CD14-positive monocyte (primary cell): Measurements from ENCODE around the gene PCARE. TPM values are rescaled to one million over a fixed set of nuclear protein-coding genes. Genes with fewer than 3 reads are reported as not detected.
A peak's percentile ranks its signal among the peaks of the same experiment; 100 is the strongest.

Source experiments
- DNase-seq, 3 donors: peaks; one replicate each; pipeline ENCODE4 v3.0.0-alpha.2; 2011 to 2022
- H2AFZ ChIP-seq: 2 replicates; pipeline ENCODE4 v1.6.0; 2012; ENCODE audit warnings: mild to moderate bottlenecking, low read depth, low read length, inconsistent platforms; ENCODE audit not compliant: insufficient read depth, poor library complexity, severe bottlenecking
- H3K27ac ChIP-seq, 2 donors: 1 replicate in 1 of 2; 2 replicates in 1 of 2; pipeline ENCODE4 v1.5.1; 2012 to 2013; ENCODE audit warnings: low read length in 2 of 2, control low read depth in 1 of 2, inconsistent platforms in 1 of 2, low read depth in 1 of 2, mild to moderate bottlenecking in 1 of 2
- H3K27me3 ChIP-seq, 2 donors: one replicate each; pipeline versions ENCODE4 v1.6.0 to v1.6.1; 2011 to 2013; ENCODE audit warnings: low read length in 2 of 2; ENCODE audit not compliant: control insufficient read depth in 2 of 2, insufficient read depth in 2 of 2
- H3K36me3 ChIP-seq, 2 donors: replicated peaks in 1 of 2; 1 replicate in 1 of 2; 2 replicates in 1 of 2; pipeline versions ENCODE4 v1.5.1 to v1.6.1; 2012 to 2013; ENCODE audit warnings: low read length in 2 of 2, control low read depth in 1 of 2, inconsistent platforms in 1 of 2, mild to moderate bottlenecking in 1 of 2; ENCODE audit not compliant: insufficient read depth in 2 of 2, control insufficient read depth in 1 of 2
- H3K4me1 ChIP-seq, 2 donors: 1 replicate in 1 of 2; 2 replicates in 1 of 2; pipeline versions ENCODE4 v1.5.1 to v1.6.1; 2012 to 2013; ENCODE audit warnings: low read length in 2 of 2, control low read depth in 1 of 2, inconsistent platforms in 1 of 2, mild to moderate bottlenecking in 1 of 2, moderate library complexity in 1 of 2; ENCODE audit not compliant: insufficient read depth in 2 of 2, control insufficient read depth in 1 of 2
- H3K4me2 ChIP-seq: replicated peaks from 2 replicates; pipeline ENCODE3; 2012; ENCODE audit warnings: low read length, moderate library complexity, mild to moderate bottlenecking; ENCODE audit not compliant: poor library complexity, severe bottlenecking; ENCODE audit errors: extremely low read depth
- H3K4me3 ChIP-seq, 3 experiments: fragments of 200-600 bp in 1 of 3; sonication (generic) in 1 of 3; replicated peaks in 1 of 3; 1 replicate in 2 of 3; 2 replicates in 1 of 3; pipeline ENCODE4 v1.5.1; 2011 to 2013; ENCODE audit warnings: low read length in 3 of 3, mild to moderate bottlenecking in 3 of 3, control low read depth in 2 of 3, low read depth in 2 of 3, inconsistent platforms in 1 of 3, moderate library complexity in 1 of 3
- H3K79me2 ChIP-seq: 2 replicates; pipeline ENCODE4 v1.6.0; 2012; ENCODE audit warnings: mild to moderate bottlenecking, control low read depth, inconsistent platforms, low read length, moderate library complexity; ENCODE audit not compliant: insufficient read depth
- H3K9ac ChIP-seq: 2 replicates; pipeline ENCODE4 v1.6.0; 2017; ENCODE audit warnings: low read length, mild to moderate bottlenecking; ENCODE audit not compliant: insufficient read depth, poor library complexity, severe bottlenecking
- H3K9me3 ChIP-seq, 2 donors: replicated peaks in 1 of 2; 1 replicate in 1 of 2; 2 replicates in 1 of 2; pipeline versions ENCODE4 v1.5.1 to v1.6.1; 2012 to 2013; ENCODE audit warnings: low read length in 2 of 2, control low read depth in 1 of 2; ENCODE audit not compliant: control insufficient read depth in 1 of 2, insufficient read depth in 1 of 2
- H4K20me1 ChIP-seq: 2 replicates; pipeline ENCODE4 v1.6.0; 2012; ENCODE audit warnings: mild to moderate bottlenecking, low read length, control low read depth, moderate library complexity; ENCODE audit not compliant: insufficient read depth
- H3K27ac Mint-ChIP-seq, 7 donors: one replicate each; pipeline ENCODE4 v1.8.0; 2020; ENCODE audit warnings: mild to moderate bottlenecking in 7 of 7, mixed read lengths in 7 of 7, moderate library complexity in 6 of 7, inconsistent platforms in 2 of 7
- H3K27me3 Mint-ChIP-seq, 3 donors: one replicate each; pipeline ENCODE4 v1.8.0; 2021 to 2022; ENCODE audit warnings: low read depth in 3 of 3, mild to moderate bottlenecking in 3 of 3, mixed read lengths in 3 of 3, moderate library complexity in 3 of 3, inconsistent platforms in 1 of 3
- H3K36me3 Mint-ChIP-seq, 2 donors: one replicate each; pipeline ENCODE4 v1.8.0; 2020; ENCODE audit warnings: mixed read lengths in 2 of 2, inconsistent platforms in 1 of 2, mild to moderate bottlenecking in 1 of 2
- H3K4me1 Mint-ChIP-seq: one replicate; pipeline ENCODE4 v1.8.0; 2020; ENCODE audit warnings: mild to moderate bottlenecking, mixed read lengths
- H3K4me3 Mint-ChIP-seq, 2 donors: one replicate each; pipeline ENCODE4 v1.8.0; 2020; ENCODE audit warnings: mild to moderate bottlenecking in 2 of 2, mixed read lengths in 2 of 2, moderate library complexity in 1 of 2
- H3K9me3 Mint-ChIP-seq, 7 donors: one replicate each; pipeline ENCODE4 v1.8.0; 2020 to 2022; ENCODE audit warnings: mixed read lengths in 7 of 7, mild to moderate bottlenecking in 6 of 7, moderate library complexity in 6 of 7, inconsistent platforms in 2 of 7
- CTCF ChIP-seq: fragments of 200-600 bp; IDR thresholded peaks from one replicate; pipeline ENCODE4 v1.8.0; 2022; ENCODE audit warnings: antibody characterized with exemption, mild to moderate bottlenecking
- WGBS: methylation state at CpG from one replicate; pipeline ENCODE4 v1.1.5; 2013; ENCODE audit warnings: missing lambda C conversion rate; ENCODE audit not compliant: insufficient coverage; 5-methylcytosine and 5-hydroxymethylcytosine counted together
- intact Hi-C, 2 donors: fragments of 100-400 bp; cut with micrococcal nuclease; formaldehyde crosslinking; loops; one replicate each; pipeline versions ENCODE4 v1.15.0 to v1.15.1; 2023
- polyA plus RNA-seq, 3 donors: library from polyadenylated mRNA; depleted of rRNA in 1 of 3; unstranded in 2 of 3; stranded (reverse) in 1 of 3; fragments of 300-500 nt in 2 of 3; fragments of >200 nt in 1 of 3; fragmentation: Illumina TruSeq in 2 of 3; gene quantifications; 1 replicate in 2 of 3; 2 replicates in 1 of 3; pipeline ENCODE4 v1.2.3, GENCODE V29; 2012 to 2021

The PCARE gene
- polyA plus RNA-seq, 3 donors: not detected

GRCh38 chr2:29014811-29015421 lies 59.4 kb downstream of the PCARE start:
- Histone ChIP-seq H3K79me2 (no peaks in the 10 kb centered on the region), H2AFZ (peak overlapping the region; percentile 72), H3K9ac (peak overlapping the region; percentile 35), H3K4me1 (peaks cover 51 to 63% of the 10 kb centered on the region in 2 donors), H3K4me2 (peak overlapping the region; percentile 69), H3K27me3 (peaks cover 0 to 2% of the 10 kb centered on the region in 2 donors), H3K36me3 (no peaks in the 10 kb centered on the region), H4K20me1 (no peaks in the 10 kb centered on the region), H3K9me3 (no peaks in the 10 kb centered on the region), H3K27ac (peak overlapping the region; percentile 39 to 63), H3K4me3 (peak overlapping the region in 1 of 3 experiments; percentile 63)
- peak; percentile 50 to 70 (median 60) for DNase-seq
- H3K27ac Mint-ChIP-seq: peak overlapping the region; percentile 74 to 91 (median 80)
- H3K36me3 Mint-ChIP-seq: peaks cover 0 to 5% of the 10 kb centered on the region in 2 donors
- peak; percentile 33 for TF ChIP-seq CTCF
- H3K9me3 Mint-ChIP-seq: peaks cover 0 to under 1% (median 0%) of the 10 kb centered on the region in 7 donors
- intact Hi-C loops: loop anchor here in 1 of 2 donors (10.0 kb wide), 2 partner anchors 50 to 100 kb away; partner anchors contain the start of gene CLIP4
- peaks cover 66% of the 10 kb centered on the region for H3K4me1 Mint-ChIP-seq
- peak overlapping the region; percentile 47 to 53 for H3K4me3 Mint-ChIP-seq
- peaks cover 9 to 23% (median 12%) of the 10 kb centered on the region in 3 donors for H3K27me3 Mint-ChIP-seq
- 1% methylated on average over 11 of the region's 13 CpGs for WGBS

GRCh38 chr2:29014331-29014730 lies 60.0 kb downstream of the PCARE start:
- no peak for TF ChIP-seq CTCF
- Histone ChIP-seq H3K4me2 (peak overlapping the region; percentile 69), H3K9me3 (no peaks in the 10 kb centered on the region), H3K4me3 (peak overlapping the region in 1 of 3 experiments; percentile 63), H3K9ac (peak overlapping the region; percentile 35), H3K36me3 (no peaks in the 10 kb centered on the region), H4K20me1 (no peaks in the 10 kb centered on the region), H3K79me2 (no peaks in the 10 kb centered on the region), H3K27ac (peak overlapping the region in 1 of 2 donors; percentile 39), H3K4me1 (peaks cover 51 to 63% of the 10 kb centered on the region in 2 donors), H3K27me3 (peaks cover 0 to 2% of the 10 kb centered on the region in 2 donors), H2AFZ (peak overlapping the region; percentile 72)
- no peaks in the 10 kb centered on the region for H3K9me3 Mint-ChIP-seq
- no peak for DNase-seq
- peak overlapping the region; percentile 74 to 91 (median 80) for H3K27ac Mint-ChIP-seq
- H3K4me1 Mint-ChIP-seq: peaks cover 66% of the 10 kb centered on the region
- peaks cover 9 to 23% (median 12%) of the 10 kb centered on the region in 3 donors for H3K27me3 Mint-ChIP-seq
- peak overlapping the region; percentile 47 to 53 for H3K4me3 Mint-ChIP-seq
- intact Hi-C loops: loop anchor here in 1 of 2 donors (10.0 kb wide), 2 partner anchors 50 to 100 kb away; partner anchors contain the start of gene CLIP4
- peaks cover 0 to 5% of the 10 kb centered on the region in 2 donors for H3K36me3 Mint-ChIP-seq
- WGBS: 47% methylated on average over 8 of the region's 8 CpGs
